IMR-90 (cell line): ENCODE data around the gene PTGES2. TPM values are rescaled to one million over a fixed set of nuclear protein-coding genes. Genes with fewer than 3 reads are reported as not detected.
A peak's percentile ranks its signal among the peaks of the same experiment; 100 is the strongest.

ENCODE experiments used
- ATAC-seq: fragments of 200-7000 bp; cut with Tn5 transposase; 2 replicates; pipeline ENCODE4 v1.9.1; 2020; ENCODE audit warnings: low read depth, mild to moderate bottlenecking, moderate library complexity
- BruUV-seq: library from RNA; stranded (reverse); fragments of 400-500 nt; replicated peaks from 2 replicates; lab custom pipeline; 2021; lab: Mats Ljungman, UMichigan
- CTCF ChIA-PET: fragments of 300-600 bp; formaldehyde crosslinking; extraction: SDS; loops from one replicate; lab custom pipeline; 2021; ENCODE audit warnings: antibody characterized with exemption; lab: Yijun Ruan, JAX
- POLR2A ChIA-PET: fragments of 300-600 bp; sonication (Branson Sonifier 250); formaldehyde crosslinking; loops from one replicate; lab custom pipeline; 2022; ENCODE audit warnings: antibody characterized with exemption; ENCODE audit not compliant: unreplicated experiment; lab: Charles Lee
- DNase-seq: peaks from one replicate; pipeline ENCODE4 v3.0.0; 2013
- H2AFZ ChIP-seq: replicated peaks from 2 replicates; pipeline ENCODE3; 2013; ENCODE audit warnings: low read length, mild to moderate bottlenecking; ENCODE audit not compliant: poor library complexity
- H2AK5ac ChIP-seq: 2 replicates; pipeline ENCODE4 v1.6.1; 2013; ENCODE audit warnings: low read depth, low read length, inconsistent platforms
- H2AK9ac ChIP-seq: replicated peaks from 2 replicates; pipeline ENCODE3; 2013; ENCODE audit warnings: mild to moderate bottlenecking, low read depth, low read length, moderate library complexity; ENCODE audit not compliant: poor library complexity
- H2BK120ac ChIP-seq: 2 replicates; pipeline ENCODE4 v1.6.1; 2013; ENCODE audit warnings: low read depth, low read length, inconsistent platforms
- H2BK15ac ChIP-seq: 3 replicates; pipeline ENCODE4 v1.6.1; 2013; ENCODE audit warnings: low read depth, low read length, inconsistent platforms
- H2BK20ac ChIP-seq: 2 replicates; pipeline ENCODE4 v1.6.1; 2013; ENCODE audit warnings: low read depth, mild to moderate bottlenecking, inconsistent platforms, low read length, moderate library complexity
- H2BK5ac ChIP-seq: 2 replicates; pipeline ENCODE4 v1.6.1; 2013; ENCODE audit warnings: mild to moderate bottlenecking, low read depth, low read length, inconsistent platforms; ENCODE audit not compliant: poor library complexity, severe bottlenecking
- H3K14ac ChIP-seq: replicated peaks from 2 replicates; pipeline ENCODE4 v1.6.1; 2013; ENCODE audit warnings: low read depth, low read length, inconsistent platforms
- H3K18ac ChIP-seq: 2 replicates; pipeline ENCODE4 v1.6.1; 2013; ENCODE audit warnings: low read depth, low read length, control low read depth
- H3K23ac ChIP-seq: 2 replicates; pipeline ENCODE4 v1.6.1; 2013; ENCODE audit warnings: low read depth, low read length, inconsistent platforms
- H3K27ac ChIP-seq: 2 replicates; pipeline ENCODE4 v1.5.1; 2013; ENCODE audit warnings: mild to moderate bottlenecking, control low read depth, low read length; ENCODE audit not compliant: insufficient read depth
- H3K27me3 ChIP-seq: 2 replicates; pipeline ENCODE4 v1.6.1; 2013; ENCODE audit warnings: low read length; ENCODE audit not compliant: control insufficient read depth, insufficient read depth
- H3K36me3 ChIP-seq: 2 replicates; pipeline ENCODE4 v1.6.1; 2013; ENCODE audit warnings: low read length, mixed read lengths; ENCODE audit not compliant: control insufficient read depth, insufficient read depth
- H3K4ac ChIP-seq: 2 replicates; pipeline ENCODE4 v1.6.1; 2013; ENCODE audit warnings: low read depth, low read length, inconsistent platforms
- H3K4me1 ChIP-seq: 2 replicates; pipeline ENCODE4 v1.6.1; 2013; ENCODE audit warnings: low read length, mixed read lengths; ENCODE audit not compliant: control insufficient read depth, insufficient read depth
- H3K4me2 ChIP-seq: 2 replicates; pipeline ENCODE4 v1.6.1; 2013; ENCODE audit warnings: low read depth, mild to moderate bottlenecking, control low read depth, low read length, moderate library complexity
- H3K4me3 ChIP-seq: 2 replicates; pipeline ENCODE4 v1.5.1; 2013; ENCODE audit warnings: low read depth, mild to moderate bottlenecking, control low read depth, low read length, moderate library complexity; ENCODE audit not compliant: insufficient read depth
- H3K56ac ChIP-seq: 2 replicates; pipeline ENCODE4 v1.6.1; 2013; ENCODE audit warnings: low read length, inconsistent platforms; ENCODE audit not compliant: insufficient read depth; ENCODE audit errors: extremely low read depth
- H3K79me1 ChIP-seq, 2 experiments: 2 replicates each; pipeline ENCODE4 v1.6.1; 2013; ENCODE audit warnings: low read length in 2 of 2, inconsistent platforms in 1 of 2, low read depth in 1 of 2
- H3K9ac ChIP-seq: 2 replicates; pipeline ENCODE4 v1.6.1; 2013; ENCODE audit warnings: low read depth, low read length, control low read depth
- H3K9me1 ChIP-seq: 2 replicates; pipeline ENCODE4 v1.6.1; 2013; ENCODE audit warnings: low read length, inconsistent platforms; ENCODE audit not compliant: insufficient read depth
- H3K9me3 ChIP-seq: 2 replicates; pipeline ENCODE4 v1.6.1; 2013; ENCODE audit warnings: low read length; ENCODE audit not compliant: control insufficient read depth, insufficient read depth
- H4K20me1 ChIP-seq: 2 replicates; pipeline ENCODE4 v1.6.1; 2013; ENCODE audit warnings: low read length, inconsistent platforms; ENCODE audit not compliant: insufficient read depth
- H4K5ac ChIP-seq: 2 replicates; pipeline ENCODE4 v1.6.1; 2013; ENCODE audit warnings: mild to moderate bottlenecking, low read depth, low read length, control low read depth
- H4K8ac ChIP-seq, 2 experiments: 2 replicates each; pipeline ENCODE4 v1.6.1; 2013; ENCODE audit warnings: low read depth in 2 of 2, low read length in 2 of 2, control low read depth in 1 of 2, inconsistent platforms in 1 of 2
- H4K91ac ChIP-seq: 2 replicates; pipeline ENCODE4 v1.6.1; 2013; ENCODE audit warnings: low read depth, low read length, inconsistent platforms; ENCODE audit not compliant: insufficient read depth
- FOS ChIP-seq: fragments of 150-350 bp; IDR thresholded peaks from 2 replicates; pipeline ENCODE4 v1.6.1; 2016; ENCODE audit warnings: low read depth, low read length
- MXI1 ChIP-seq: IDR thresholded peaks from 2 replicates; pipeline ENCODE4 v1.6.1; 2012; ENCODE audit warnings: low read depth, mild to moderate bottlenecking, low read length, moderate library complexity, borderline replicate concordance
- WGBS, 2 experiments: methylation state at CpG; one replicate each; pipeline versions ENCODE4 v1.1.5 to v1.1.7; 2013; ENCODE audit warnings: missing lambda C conversion rate in 2 of 2; ENCODE audit not compliant: insufficient read length in 1 of 2; ENCODE audit errors: extremely low coverage in 2 of 2; 5-methylcytosine and 5-hydroxymethylcytosine counted together
- dilution Hi-C: fragments of 300-500 bp; cut with HindIII; formaldehyde crosslinking; loops from one replicate; pipeline ENCODE4 v1.14.3; 2018; ENCODE audit warnings: low sequenced_read_pairs; ENCODE audit not compliant: unreplicated experiment
- in situ Hi-C: fragments of 300-500 bp; cut with MboI; formaldehyde crosslinking; loops from 3 replicates; pipeline ENCODE4 v1.14.3; 2019; ENCODE audit warnings: low sequenced_read_pairs, inconsistent platforms, mixed read lengths
- intact Hi-C: fragments of 100-400 bp; cut with micrococcal nuclease; formaldehyde crosslinking; loops from 2 replicates; pipeline ENCODE4 v1.10.0; 2022
- polyA plus RNA-seq, 3 experiments: library from polyadenylated mRNA; depleted of rRNA; stranded (reverse); fragments of >200 nt; gene quantifications; 2 replicates each; pipeline ENCODE4 v1.2.3, GENCODE V29; 2012; ENCODE audit warnings: low replicate concordance in 1 of 3
- total RNA-seq: library from RNA; depleted of rRNA; stranded (reverse); fragments of >200 nt; gene quantifications from 2 replicates; pipeline ENCODE4 v1.2.3, GENCODE V29; 2012

PTGES2 gene
- total and polyA plus RNA-seq, 2 of the 4 experiments (the other 2 are of a cell fraction): 100 to 107 TPM

GRCh38 chr9:128144239-128145181 lies 17.0 kb upstream of the PTGES2 start:
- peak overlapping the region; percentile 32 for H2AFZ ChIP-seq
- H2BK15ac ChIP-seq: no peak overlapping the region
- no TSS peak for BruUV-seq
- dilution Hi-C loops: no loop called here
- H2BK5ac ChIP-seq: no peak overlapping the region
- H4K8ac ChIP-seq: no peak overlapping the region
- H3K9me3 ChIP-seq: no peaks in the 10 kb centered on the region
- H3K27me3 ChIP-seq: peaks cover 4% of the 10 kb centered on the region; the same call in 1 of the 2 replicates
- H3K4me3 ChIP-seq: no peak overlapping the region
- ChIA-PET CTCF (no interaction called here), POLR2A (no interaction called here)
- H3K18ac ChIP-seq: no peak overlapping the region
- in situ Hi-C loops: no loop called here
- H3K23ac ChIP-seq: no peak overlapping the region
- no peak overlapping the region for H4K91ac ChIP-seq
- H3K9me1 ChIP-seq: 0 out of 2 replicates have a peak, but pooled peaks cover 2% of the 10 kb centered on the region
- intact Hi-C loops: no loop called here
- H4K5ac ChIP-seq: no peak overlapping the region
- no peak overlapping the region for H2BK120ac ChIP-seq
- H3K4ac ChIP-seq: no peak overlapping the region
- DNase-seq (no peak), ATAC-seq (no peak)
- H3K9ac ChIP-seq: no peak overlapping the region
- TF ChIP-seq MXI1 (no peak), FOS (no peak)
- WGBS, 2 experiments: 83% methylated on average over 7 of the region's 22 CpGs; no CpG with 5 or more reads in 1 of the 2 experiments
- H4K20me1 ChIP-seq: no peaks in the 10 kb centered on the region; the same call in 1 of the 2 replicates
- 0 out of 2 replicates have a peak overlapping the region, but pooled peaks have one; percentile 28 for H2AK5ac ChIP-seq
- peak overlapping the region; percentile 78 for H2AK9ac ChIP-seq
- H3K27ac ChIP-seq: no peak overlapping the region
- H3K56ac ChIP-seq: no peak overlapping the region
- H2BK20ac ChIP-seq: no peak overlapping the region
- no peaks in the 10 kb centered on the region for H3K79me1 ChIP-seq
- no peaks in the 10 kb centered on the region for H3K4me1 ChIP-seq
- H3K4me2 ChIP-seq: no peak overlapping the region
- no peak overlapping the region for H3K14ac ChIP-seq
- no peaks in the 10 kb centered on the region for H3K36me3 ChIP-seq
